OCI-LY3 (cell line): ENCODE measurements around the gene RFPL3.

Experiments used
- H2AFZ ChIP-seq: fragments of 200-600, 300-600 bp; shearing (Covaris generic); 2 replicates; pipeline ENCODE4 v1.6.0; 2014; ENCODE audit warnings: antibody characterized with exemption, low read depth, low read length
- H3K27ac ChIP-seq: fragments of 200-600, 300-600 bp; sonication (generic); 2 replicates; pipeline ENCODE4 v1.5.1; 2014; ENCODE audit warnings: mild to moderate bottlenecking, low read length, moderate library complexity, mixed read lengths
- H3K27me3 ChIP-seq: fragments of 200-600, 300-600 bp; sonication (generic); 2 replicates; pipeline ENCODE4 v1.6.1; 2014; ENCODE audit warnings: low read depth, low read length, mixed read lengths
- H3K36me3 ChIP-seq: fragments of 200-600, 300-600 bp; sonication (generic); replicated peaks from 2 replicates; pipeline ENCODE3; 2014; ENCODE audit warnings: low read depth, low read length, mixed read lengths
- H3K4me1 ChIP-seq: fragments of 300-600, 200-600 bp; sonication (generic); 2 replicates; pipeline ENCODE4 v1.6.1; 2014; ENCODE audit warnings: low read length, mixed read lengths
- H3K4me2 ChIP-seq: fragments of 200-600, 300-600 bp; sonication (generic); 2 replicates; pipeline ENCODE4 v1.6.1; 2014; ENCODE audit warnings: low read length, mixed read lengths
- H3K4me3 ChIP-seq: fragments of 300-600, 200-600 bp; sonication (generic); 2 replicates; pipeline ENCODE4 v1.5.1; 2014; ENCODE audit warnings: antibody characterized with exemption, mild to moderate bottlenecking, low read length, moderate library complexity
- H3K79me2 ChIP-seq: fragments of 300-600, 200-600 bp; shearing (Covaris generic); 2 replicates; pipeline ENCODE4 v1.6.1; 2014; ENCODE audit warnings: mild to moderate bottlenecking, low read length, mixed read lengths
- H3K9ac ChIP-seq: fragments of 300-600, 200-600 bp; shearing (Covaris generic); 2 replicates; pipeline ENCODE4 v1.6.0; 2014; ENCODE audit warnings: mild to moderate bottlenecking, low read length, moderate library complexity
- H3K9me3 ChIP-seq: fragments of 200-600, 300-600 bp; shearing (Covaris generic); 2 replicates; pipeline ENCODE4 v1.6.1; 2014; ENCODE audit warnings: low read length, mixed read lengths; ENCODE audit not compliant: insufficient read depth
- H4K20me1 ChIP-seq: fragments of 200-600, 300-600 bp; sonication (generic); 2 replicates; pipeline ENCODE4 v1.6.1; 2016; ENCODE audit warnings: low read length, mixed read lengths; ENCODE audit not compliant: insufficient read depth
- EZH2phosphoT487 ChIP-seq: fragments of 200-600 bp; shearing (Covaris generic); IDR thresholded peaks from 2 replicates; pipeline ENCODE4 v1.6.1; 2018; ENCODE audit warnings: antibody characterized with exemption, mixed run types, low read depth
- TF ChIP-seq, protein P1 (sequence below): fragments of 200-600, 300-600 bp; sonication (generic); IDR thresholded peaks from 2 replicates; pipeline ENCODE4 v1.5.1; 2014; ENCODE audit warnings: antibody characterized with exemption, low read length, low read depth

The RFPL3 gene

DNA sequence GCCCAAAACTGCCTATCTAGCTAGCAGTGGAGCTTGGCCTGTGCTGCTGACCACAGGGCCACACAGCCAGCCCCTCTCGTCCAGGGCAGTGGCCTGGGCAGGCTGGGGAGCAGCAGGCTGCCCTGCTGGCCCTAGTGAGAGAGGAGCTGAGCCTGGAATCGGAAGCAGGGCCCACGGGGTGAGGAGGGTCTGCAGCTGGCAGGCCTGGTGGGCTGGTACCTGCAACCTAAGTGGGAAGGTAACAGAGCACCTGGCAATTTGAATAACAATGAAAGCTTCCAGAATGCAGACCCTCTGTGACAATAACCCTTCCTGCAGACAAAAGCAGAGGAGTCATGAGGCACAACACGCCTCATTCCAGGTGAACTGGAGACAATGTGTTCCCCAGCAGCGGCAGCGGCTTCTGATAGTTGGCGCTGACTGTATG, 31.8 kb upstream of the RFPL3 start:
- Histone ChIP-seq H3K9me3 (no peaks in the 10 kb centered on the region), H2AFZ (no peak overlapping the region), H3K4me3 (no peak overlapping the region), H3K36me3 (no peaks in the 10 kb centered on the region), H3K9ac (no peak overlapping the region), H3K4me1 (no peaks in the 10 kb centered on the region), H3K27me3 (no peaks in the 10 kb centered on the region; the same call in 1 of the 2 replicates), H3K27ac (no peak overlapping the region), H3K79me2 (no peaks in the 10 kb centered on the region), H3K4me2 (no peak overlapping the region), H4K20me1 (no peaks in the 10 kb centered on the region)
- TF ChIP-seq, protein P1, sequence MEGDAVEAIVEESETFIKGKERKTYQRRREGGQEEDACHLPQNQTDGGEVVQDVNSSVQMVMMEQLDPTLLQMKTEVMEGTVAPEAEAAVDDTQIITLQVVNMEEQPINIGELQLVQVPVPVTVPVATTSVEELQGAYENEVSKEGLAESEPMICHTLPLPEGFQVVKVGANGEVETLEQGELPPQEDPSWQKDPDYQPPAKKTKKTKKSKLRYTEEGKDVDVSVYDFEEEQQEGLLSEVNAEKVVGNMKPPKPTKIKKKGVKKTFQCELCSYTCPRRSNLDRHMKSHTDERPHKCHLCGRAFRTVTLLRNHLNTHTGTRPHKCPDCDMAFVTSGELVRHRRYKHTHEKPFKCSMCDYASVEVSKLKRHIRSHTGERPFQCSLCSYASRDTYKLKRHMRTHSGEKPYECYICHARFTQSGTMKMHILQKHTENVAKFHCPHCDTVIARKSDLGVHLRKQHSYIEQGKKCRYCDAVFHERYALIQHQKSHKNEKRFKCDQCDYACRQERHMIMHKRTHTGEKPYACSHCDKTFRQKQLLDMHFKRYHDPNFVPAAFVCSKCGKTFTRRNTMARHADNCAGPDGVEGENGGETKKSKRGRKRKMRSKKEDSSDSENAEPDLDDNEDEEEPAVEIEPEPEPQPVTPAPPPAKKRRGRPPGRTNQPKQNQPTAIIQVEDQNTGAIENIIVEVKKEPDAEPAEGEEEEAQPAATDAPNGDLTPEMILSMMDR, result no peak

DNA sequence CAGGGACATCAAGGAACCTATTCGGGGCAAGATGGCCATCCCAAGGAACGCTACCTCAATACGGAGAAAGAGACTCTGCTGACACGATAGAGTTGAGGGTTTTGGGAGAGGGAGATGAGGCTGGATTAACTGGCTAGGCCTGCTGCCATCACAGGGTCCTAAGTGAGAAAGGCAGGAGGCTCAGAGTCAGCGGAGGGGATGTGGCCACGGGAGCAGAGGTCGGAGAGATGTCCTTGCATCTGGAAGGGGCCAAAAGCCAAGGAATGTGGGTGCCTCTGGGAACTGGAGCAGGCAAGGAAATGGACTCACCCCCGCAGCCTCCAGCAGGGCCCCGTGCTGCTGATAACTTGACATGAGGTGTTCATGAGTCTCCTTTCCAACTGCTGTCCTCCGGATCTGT, 31.0 kb upstream of the RFPL3 start:
- Histone ChIP-seq H3K9me3 (no peaks in the 10 kb centered on the region), H3K4me1 (no peaks in the 10 kb centered on the region), H3K36me3 (no peaks in the 10 kb centered on the region), H3K79me2 (no peaks in the 10 kb centered on the region), H3K27me3 (no peaks in the 10 kb centered on the region; the same call in 1 of the 2 replicates), H3K9ac (no peak overlapping the region), H3K27ac (no peak overlapping the region), H2AFZ (no peak overlapping the region), H3K4me2 (no peak overlapping the region), H3K4me3 (no peak overlapping the region), H4K20me1 (no peaks in the 10 kb centered on the region)
- TF ChIP-seq EZH2phosphoT487, result no peak
- TF ChIP-seq, protein P1, result no peak

DNA sequence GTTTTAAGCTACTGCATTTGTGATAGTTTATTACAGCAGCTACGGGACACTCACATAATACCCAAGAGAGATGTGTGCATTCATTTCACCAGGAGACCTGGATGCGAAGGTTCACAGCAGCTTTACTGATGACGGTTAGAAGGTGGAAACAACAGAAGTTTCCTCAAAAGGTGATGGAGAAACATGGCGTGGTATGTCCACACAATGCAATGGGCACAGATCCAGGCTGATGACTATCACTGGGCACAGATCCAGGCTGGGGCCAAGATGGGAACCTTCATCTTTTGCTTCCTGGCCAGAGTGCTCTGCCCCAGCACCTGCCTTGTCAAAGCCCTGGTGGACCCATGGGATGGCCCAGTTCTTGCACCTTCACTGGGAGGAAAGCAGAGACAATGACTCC, 30.6 kb upstream of the RFPL3 start:
- Histone ChIP-seq H3K36me3 (no peaks in the 10 kb centered on the region), H3K4me2 (no peak overlapping the region), H3K4me3 (no peak overlapping the region), H3K79me2 (no peaks in the 10 kb centered on the region), H3K27me3 (no peaks in the 10 kb centered on the region), H3K27ac (no peak overlapping the region), H3K9ac (no peak overlapping the region), H3K9me3 (no peaks in the 10 kb centered on the region), H2AFZ (no peak overlapping the region), H4K20me1 (no peaks in the 10 kb centered on the region), H3K4me1 (no peaks in the 10 kb centered on the region)
- no peak for TF ChIP-seq EZH2phosphoT487
- TF ChIP-seq, protein P1, result no peak

DNA sequence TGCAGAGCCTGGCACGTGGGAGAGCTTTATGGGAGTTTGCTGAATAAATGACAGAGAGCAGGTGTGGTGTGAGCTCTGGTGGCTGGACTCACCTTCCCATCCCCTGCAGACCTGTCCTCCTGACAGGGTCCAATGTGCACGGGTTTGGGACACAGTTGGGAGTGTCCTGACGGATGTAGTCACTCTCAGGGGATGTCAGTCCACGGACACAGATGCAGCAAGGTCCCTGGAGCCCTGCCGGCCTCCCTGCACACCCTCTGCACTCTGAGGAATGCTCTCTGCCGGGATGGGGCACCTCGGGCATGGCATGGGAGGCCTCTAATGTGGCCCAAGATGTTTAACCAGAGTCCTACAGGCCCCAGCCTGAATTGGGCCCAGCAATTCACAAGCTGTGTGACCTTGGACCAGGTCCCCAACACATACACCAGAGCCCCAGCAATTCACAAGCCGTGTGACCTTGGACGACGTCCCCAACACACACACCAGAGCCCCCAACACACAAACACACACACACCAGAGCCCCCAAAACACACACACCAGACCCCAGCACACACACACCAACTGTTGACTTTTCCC, 30.0 kb upstream of the RFPL3 start:
- no peak overlapping the region for H3K9ac ChIP-seq
- no peaks in the 10 kb centered on the region for H3K36me3 ChIP-seq
- no peaks in the 10 kb centered on the region for H3K79me2 ChIP-seq
- H3K4me3 ChIP-seq, result no peak overlapping the region
- TF ChIP-seq, protein P1, result no peak
- TF ChIP-seq EZH2phosphoT487, result no peak
- H3K27me3 ChIP-seq, result no peaks in the 10 kb centered on the region
- H3K9me3 ChIP-seq, result no peaks in the 10 kb centered on the region
- H2AFZ ChIP-seq, result no peak overlapping the region
- H3K4me2 ChIP-seq, result no peak overlapping the region
- H4K20me1 ChIP-seq, result no peaks in the 10 kb centered on the region
- no peak overlapping the region for H3K27ac ChIP-seq
- no peaks in the 10 kb centered on the region for H3K4me1 ChIP-seq
